Measurements from ENCODE around the gene ZNF488.

ZNF488 gene

GRCh38 chr10:47326927-47327330 lies 57.2 kb downstream of the ZNF488 start:
- no peak for DNase-seq

DNA sequence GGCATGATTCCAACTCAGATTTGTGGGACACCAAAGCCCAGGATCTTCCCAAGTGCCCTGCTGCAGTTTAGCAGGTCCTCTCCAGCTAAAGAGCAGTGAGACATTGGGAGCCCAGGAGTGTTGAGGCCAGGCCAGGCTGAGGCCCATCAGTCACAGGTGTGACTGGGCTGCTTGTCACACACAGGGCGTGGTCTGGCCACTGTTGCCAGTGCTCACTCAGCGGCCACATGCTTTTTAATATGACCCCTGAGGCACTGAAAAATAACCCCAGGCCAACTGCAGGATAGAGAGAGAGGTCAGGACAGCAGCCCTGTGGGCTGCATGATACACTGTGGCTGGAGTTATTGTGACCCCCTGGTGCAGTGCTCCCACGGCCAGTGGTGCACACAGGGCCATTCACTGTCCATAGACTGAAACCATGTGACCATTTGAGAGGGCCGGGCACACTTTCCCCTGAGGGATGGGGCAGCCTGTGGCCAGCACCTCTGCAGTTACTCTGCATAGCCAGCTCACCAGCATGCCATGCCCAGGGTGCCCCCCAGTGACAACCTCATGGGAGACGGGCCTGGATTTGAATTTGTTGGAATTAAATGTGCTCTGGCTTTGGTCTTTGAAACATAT lies 57.7 kb downstream of the ZNF488 start:
- DNase-seq, result no peak

GRCh38 chr10:47325303-47326291 lies 58.5 kb downstream of the ZNF488 start:
- no peak for DNase-seq

DNA sequence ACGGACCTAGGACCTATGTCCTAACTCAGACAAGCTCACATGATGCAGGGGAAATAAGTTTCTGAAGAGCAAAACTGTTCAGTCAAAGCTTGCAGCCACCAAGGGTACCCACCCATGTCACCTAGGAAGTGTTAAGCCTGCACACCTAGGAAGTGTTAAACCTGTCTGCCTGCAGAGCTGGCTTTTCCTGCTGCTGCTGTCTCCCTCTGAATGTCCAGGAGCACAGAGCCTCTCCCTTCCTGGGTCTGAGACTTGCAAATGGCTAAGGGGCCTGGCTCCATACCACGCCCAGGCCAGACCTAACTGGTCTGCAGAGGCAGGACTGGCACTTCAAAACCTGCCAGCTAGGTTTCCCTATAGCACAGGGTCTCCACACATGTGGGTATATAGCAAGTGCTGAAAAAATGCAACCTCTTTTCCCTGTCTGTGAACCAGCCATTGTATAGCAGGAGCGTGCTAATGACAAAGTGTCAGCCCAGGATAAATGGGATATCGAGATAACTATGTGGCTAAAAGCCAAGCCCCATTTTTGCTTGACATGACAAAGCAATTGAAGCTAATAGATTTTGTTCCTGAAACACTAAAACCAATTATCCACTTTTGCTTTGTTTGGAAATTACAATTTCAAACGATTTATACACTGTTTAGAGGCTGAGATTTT lies 60.3 kb downstream of the ZNF488 start:
- no peak for DNase-seq

DNA sequence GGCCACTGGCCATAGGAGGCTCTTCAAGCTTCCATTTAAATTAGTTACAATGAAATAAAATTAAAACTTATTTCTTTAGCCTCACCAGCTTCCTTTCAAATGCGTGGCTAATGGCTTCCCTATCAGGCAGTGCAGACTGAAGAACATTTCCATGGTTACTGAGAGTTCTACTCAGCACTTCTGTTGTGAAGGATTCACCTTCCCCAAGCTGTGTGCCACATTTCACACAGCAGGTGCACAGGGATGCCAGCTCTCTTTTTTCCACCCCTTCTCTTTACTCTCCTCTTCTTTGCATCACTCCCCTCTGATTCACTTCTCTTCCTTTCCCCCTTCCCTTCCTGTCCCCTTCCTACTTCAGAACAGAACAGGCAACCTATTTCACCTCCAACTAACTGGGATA lies 61.0 kb downstream of the ZNF488 start:
- no peak for DNase-seq

- no peak for DNase-seq
Measured at GRCh38 chr10:47322300-47323061, 61.6 kb downstream of the ZNF488 start, which contains the start of gene GDF2. GDF2 (plus strand) TSS chr10:47322454; CDS start chr10:47322669, 215 bp downstream.

DNA sequence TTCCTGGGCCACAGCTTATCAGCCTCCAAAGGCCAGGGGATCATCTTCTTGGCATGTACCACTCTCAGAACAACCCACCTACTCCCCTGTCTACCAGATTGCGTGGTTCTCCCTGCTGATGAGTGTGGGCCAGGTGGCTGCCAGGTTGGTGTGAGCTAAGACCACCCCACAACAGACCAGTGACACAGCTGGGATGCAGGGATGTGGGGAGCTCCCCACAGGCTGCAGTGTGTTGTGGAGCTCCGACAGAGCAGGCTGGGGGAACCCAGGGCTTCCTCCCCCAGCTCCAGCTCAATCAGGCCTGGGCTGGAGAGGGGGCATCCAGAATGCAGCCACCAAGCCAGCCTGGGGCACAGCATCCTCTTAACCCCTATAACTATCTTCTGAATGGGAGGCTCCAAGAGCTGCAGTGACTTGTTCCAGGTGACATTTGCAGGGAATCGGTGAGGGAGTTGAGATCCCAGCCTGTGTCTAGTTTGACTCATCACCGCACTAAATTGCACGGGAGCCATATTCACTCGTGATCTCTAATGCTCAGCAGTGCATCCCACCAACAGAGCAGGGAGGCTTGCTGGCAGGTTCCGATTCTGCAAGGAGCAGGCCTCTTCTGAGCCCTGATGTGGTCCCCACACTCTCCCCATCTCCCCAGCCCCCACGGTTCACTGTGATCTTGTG lies 62.4 kb downstream of the ZNF488 start:
- DNase-seq, result no peak

DNA sequence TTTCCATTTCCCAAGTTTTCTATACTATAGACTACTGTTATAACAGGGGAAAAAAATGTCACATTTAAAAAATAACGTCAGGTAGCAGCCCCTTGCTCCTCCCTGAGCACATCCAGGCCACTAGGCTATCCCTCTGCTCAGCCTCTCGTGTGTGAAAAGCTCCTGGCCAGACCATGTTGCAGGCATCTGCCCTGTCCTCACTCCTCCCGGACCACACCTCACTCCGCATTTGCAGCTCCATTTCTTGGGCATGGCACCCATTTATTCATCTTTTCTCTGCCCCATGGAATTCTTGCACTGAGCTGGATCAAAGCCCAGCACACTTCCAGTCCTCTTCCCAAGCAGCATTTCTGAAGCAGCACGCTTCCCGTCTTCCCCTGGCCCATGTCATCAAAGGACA lies 63.3 kb downstream of the ZNF488 start:
- no peak for DNase-seq

GRCh38 chr10:47319784-47320183 lies 64.3 kb downstream of the ZNF488 start:
- no peak for DNase-seq

GRCh38 chr10:47318706-47319105 lies 65.4 kb downstream of the ZNF488 start:
- peak; percentile 19 for DNase-seq

DNA sequence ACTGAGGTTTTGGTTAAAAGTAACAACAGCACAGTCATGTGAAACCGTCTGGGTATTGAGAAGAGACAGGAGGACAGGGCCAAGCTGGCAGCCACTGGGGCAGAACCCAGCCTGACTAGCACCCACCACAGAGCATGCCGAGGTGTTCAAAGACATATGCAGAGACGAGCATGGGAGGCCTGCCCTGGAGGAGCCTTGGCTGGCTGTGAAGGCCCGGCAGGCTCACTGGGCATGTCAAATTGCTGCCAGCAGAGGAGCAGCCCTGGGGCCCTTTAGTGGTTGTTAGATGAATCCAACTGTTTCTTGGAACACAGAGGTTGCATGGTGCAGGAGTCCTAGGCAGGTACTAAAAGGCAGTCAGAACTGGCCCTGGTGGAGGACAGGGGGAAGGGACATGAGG lies 66.8 kb downstream of the ZNF488 start:
- no peak for DNase-seq

DNA sequence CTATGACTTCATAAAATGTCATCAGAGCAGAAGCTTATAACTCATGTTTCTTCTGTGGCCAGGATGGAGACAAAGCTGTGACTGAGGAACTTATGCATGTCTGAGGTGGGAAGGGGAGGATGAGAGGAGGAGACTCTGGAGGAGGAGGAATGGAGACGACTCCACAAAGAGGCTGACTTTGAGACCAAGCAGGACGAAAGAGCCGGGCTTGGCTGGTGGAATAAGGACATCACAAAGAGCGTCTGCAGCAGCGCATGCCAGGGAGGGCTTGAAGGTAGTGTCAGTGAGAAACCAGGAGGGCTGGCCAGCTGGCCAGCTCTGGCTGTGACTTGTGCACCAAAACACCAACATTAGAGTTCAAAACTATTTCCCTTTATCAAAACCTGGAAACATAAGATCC lies 68.0 kb downstream of the ZNF488 start:
- no peak for DNase-seq

Data from RPMI8226 (cell line).